GM19193 (cell line): ENCODE measurements around the gene PDE6B.
A peak's percentile ranks its signal among the peaks of the same experiment; 100 is the strongest.

Experiments used
- POLR2A ChIP-seq: IDR thresholded peaks from 4 replicates; pipeline ENCODE4 v1.6.1; 2011; ENCODE audit not compliant: insufficient read depth, insufficient read length; ENCODE audit errors: extremely low read depth

The PDE6B gene

GRCh38 chr4:677431-678293, 52.3 kb downstream of the PDE6B start:
- peak; percentile 27 for TF ChIP-seq POLR2A

- no peak for TF ChIP-seq POLR2A
Measured at GRCh38 chr4:678331-679103, 53.1 kb downstream of the PDE6B start.

GRCh38 chr4:679104-679481, 53.7 kb downstream of the PDE6B start:
- TF ChIP-seq POLR2A: no peak

GRCh38 chr4:679629-680028, 54.3 kb downstream of the PDE6B start:
- TF ChIP-seq POLR2A: no peak

- TF ChIP-seq POLR2A: no peak
Measured at GRCh38 chr4:680091-680490, 54.7 kb downstream of the PDE6B start.

GRCh38 chr4:680551-680927, 55.2 kb downstream of the PDE6B start:
- no peak for TF ChIP-seq POLR2A

- no peak for TF ChIP-seq POLR2A
Measured at GRCh38 chr4:680928-681645, 55.7 kb downstream of the PDE6B start.

- TF ChIP-seq POLR2A: no peak
Measured at GRCh38 chr4:681736-682451, 56.5 kb downstream of the PDE6B start.

GRCh38 chr4:682490-683172, 57.3 kb downstream of the PDE6B start:
- no peak for TF ChIP-seq POLR2A

GRCh38 chr4:683247-683897, 58.0 kb downstream of the PDE6B start:
- no peak for TF ChIP-seq POLR2A

GRCh38 chr4:683982-684622, 58.7 kb downstream of the PDE6B start:
- TF ChIP-seq POLR2A: no peak

GRCh38 chr4:684623-685327, 59.4 kb downstream of the PDE6B start:
- no peak for TF ChIP-seq POLR2A
